Measurements from ENCODE around the gene SLC30A2.

DNA sequence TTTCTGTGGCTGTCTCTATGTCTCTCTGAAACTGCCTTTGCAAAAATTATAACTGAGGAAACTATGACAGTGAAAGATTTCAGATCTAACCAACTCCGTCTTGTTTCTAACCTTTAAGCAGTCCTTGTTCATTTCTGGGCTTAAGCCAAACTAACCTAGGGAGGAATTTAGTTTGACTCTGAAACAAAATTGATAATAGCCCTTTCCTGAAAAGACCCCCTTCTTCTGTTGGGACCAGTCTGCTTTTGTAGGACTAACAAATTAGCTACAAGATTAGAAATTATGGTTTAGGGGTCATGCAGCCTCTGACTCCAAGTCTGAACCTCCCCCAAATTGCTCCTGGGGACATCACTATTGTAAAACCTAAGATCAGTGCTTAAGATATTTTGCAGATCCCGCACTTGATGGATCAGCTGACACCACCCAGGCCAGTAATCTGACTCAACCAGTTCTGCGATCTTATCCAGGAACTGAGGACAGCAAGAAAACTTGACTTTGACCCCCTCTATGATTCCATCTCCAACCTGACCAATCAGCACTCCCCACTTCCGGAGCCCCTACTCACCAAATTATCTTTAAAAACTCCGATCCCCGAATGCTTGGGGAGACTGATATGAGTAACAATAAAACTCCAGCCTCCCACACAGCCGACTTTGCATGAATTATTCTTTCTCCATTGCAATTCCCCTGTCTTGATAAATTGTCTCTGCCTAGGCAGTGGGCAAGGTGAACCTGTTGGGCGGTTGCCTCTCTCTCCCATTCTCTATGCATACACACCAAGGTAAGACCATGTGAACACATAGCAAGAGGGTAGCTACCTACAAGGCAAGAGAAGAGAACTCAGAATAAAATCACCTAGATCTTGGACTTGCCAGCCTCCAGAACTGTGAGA, 32.6 kb upstream of the SLC30A2 start:
- TF ChIP-seq, protein P1, sequence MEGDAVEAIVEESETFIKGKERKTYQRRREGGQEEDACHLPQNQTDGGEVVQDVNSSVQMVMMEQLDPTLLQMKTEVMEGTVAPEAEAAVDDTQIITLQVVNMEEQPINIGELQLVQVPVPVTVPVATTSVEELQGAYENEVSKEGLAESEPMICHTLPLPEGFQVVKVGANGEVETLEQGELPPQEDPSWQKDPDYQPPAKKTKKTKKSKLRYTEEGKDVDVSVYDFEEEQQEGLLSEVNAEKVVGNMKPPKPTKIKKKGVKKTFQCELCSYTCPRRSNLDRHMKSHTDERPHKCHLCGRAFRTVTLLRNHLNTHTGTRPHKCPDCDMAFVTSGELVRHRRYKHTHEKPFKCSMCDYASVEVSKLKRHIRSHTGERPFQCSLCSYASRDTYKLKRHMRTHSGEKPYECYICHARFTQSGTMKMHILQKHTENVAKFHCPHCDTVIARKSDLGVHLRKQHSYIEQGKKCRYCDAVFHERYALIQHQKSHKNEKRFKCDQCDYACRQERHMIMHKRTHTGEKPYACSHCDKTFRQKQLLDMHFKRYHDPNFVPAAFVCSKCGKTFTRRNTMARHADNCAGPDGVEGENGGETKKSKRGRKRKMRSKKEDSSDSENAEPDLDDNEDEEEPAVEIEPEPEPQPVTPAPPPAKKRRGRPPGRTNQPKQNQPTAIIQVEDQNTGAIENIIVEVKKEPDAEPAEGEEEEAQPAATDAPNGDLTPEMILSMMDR (IDR thresholded peaks at IDR 0.05 in 2 of 3, conservative IDR thresholded peaks at IDR 0.05 in 1 of 3; ENCODE audit: control insufficient read depth in 2 of 3, extremely low read depth in 1 of 3, insufficient read depth in 1 of 3, low read depth in 3 of 3, low read length in 3 of 3): no peak
- TF ChIP-seq POLR2AphosphoS5 (IDR thresholded peaks at IDR 0.05; ENCODE audit: low read length) (no peak), BHLHE40 (IDR thresholded peaks at IDR 0.05; ENCODE audit: borderline replicate concordance in 1 of 2, low read depth in 2 of 2, low read length in 1 of 2) (no peak), TCF7 (IDR thresholded peaks at IDR 0.05; ENCODE audit: borderline replicate concordance) (no peak), SRF (IDR thresholded peaks at IDR 0.05; ENCODE audit: low read depth in 2 of 2, low read length in 2 of 2) (no peak), NFYB (IDR thresholded peaks at IDR 0.05; ENCODE audit: insufficient read depth, low read depth, low read length) (no peak), NFYA (IDR thresholded peaks at IDR 0.05; ENCODE audit: borderline replicate concordance, low read depth, low read length) (no peak), ZNF274 (IDR thresholded peaks at IDR 0.05; ENCODE audit: insufficient read depth, insufficient read length) (no peak), POLR2AphosphoS2 (IDR thresholded peaks at IDR 0.05; ENCODE audit: low read depth, low read length) (no peak), EZH2 (IDR thresholded peaks at IDR 0.05; ENCODE audit: borderline replicate concordance, control insufficient read depth, low read depth, low read length) (no peak)
- TF ChIP-seq, protein P2, sequence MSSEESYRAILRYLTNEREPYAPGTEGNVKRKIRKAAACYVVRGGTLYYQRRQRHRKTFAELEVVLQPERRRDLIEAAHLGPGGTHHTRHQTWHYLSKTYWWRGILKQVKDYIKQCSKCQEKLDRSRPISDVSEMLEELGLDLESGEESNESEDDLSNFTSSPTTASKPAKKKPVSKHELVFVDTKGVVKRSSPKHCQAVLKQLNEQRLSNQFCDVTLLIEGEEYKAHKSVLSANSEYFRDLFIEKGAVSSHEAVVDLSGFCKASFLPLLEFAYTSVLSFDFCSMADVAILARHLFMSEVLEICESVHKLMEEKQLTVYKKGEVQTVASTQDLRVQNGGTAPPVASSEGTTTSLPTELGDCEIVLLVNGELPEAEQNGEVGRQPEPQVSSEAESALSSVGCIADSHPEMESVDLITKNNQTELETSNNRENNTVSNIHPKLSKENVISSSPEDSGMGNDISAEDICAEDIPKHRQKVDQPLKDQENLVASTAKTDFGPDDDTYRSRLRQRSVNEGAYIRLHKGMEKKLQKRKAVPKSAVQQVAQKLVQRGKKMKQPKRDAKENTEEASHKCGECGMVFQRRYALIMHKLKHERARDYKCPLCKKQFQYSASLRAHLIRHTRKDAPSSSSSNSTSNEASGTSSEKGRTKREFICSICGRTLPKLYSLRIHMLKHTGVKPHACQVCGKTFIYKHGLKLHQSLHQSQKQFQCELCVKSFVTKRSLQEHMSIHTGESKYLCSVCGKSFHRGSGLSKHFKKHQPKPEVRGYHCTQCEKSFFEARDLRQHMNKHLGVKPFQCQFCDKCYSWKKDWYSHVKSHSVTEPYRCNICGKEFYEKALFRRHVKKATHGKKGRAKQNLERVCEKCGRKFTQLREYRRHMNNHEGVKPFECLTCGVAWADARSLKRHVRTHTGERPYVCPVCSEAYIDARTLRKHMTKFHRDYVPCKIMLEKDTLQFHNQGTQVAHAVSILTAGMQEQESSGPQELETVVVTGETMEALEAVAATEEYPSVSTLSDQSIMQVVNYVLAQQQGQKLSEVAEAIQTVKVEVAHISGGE (CRISPR knock-in tag; IDR thresholded peaks at IDR 0.05): no peak
